ENCODE results near the gene NVL.
A peak's percentile ranks its signal among the peaks of the same experiment; 100 is the strongest.
"Not testable (repeated sequence)": the region's sequence is repeated elsewhere in the genome, so short reads cannot be mapped to it uniquely, and the experiment has no call there.

NVL gene

GRCh38 chr1:224329842-224330753 lies at the start of gene NVL:
Gene NVL, minus strand, starts transcription at chr1:224330172. Its CDS starts 45 bp downstream, at chr1:224330127.
- peak; percentile 78 for DNase-seq (ENCODE audit: low read depth)

GRCh38 chr1:224378855-224379631 lies 49.1 kb upstream of the NVL start:
- DNase-seq (ENCODE audit: low read depth): no peak

GRCh38 chr1:224377676-224378006 lies 47.7 kb upstream of the NVL start:
- peak; percentile 12 for DNase-seq (ENCODE audit: low read depth)

- no peak for DNase-seq (ENCODE audit: low read depth)
Measured at GRCh38 chr1:224375059-224375458, 45.1 kb upstream of the NVL start.

- DNase-seq (ENCODE audit: low read depth): no peak
Measured at GRCh38 chr1:224373008-224373590, 43.1 kb upstream of the NVL start.

- no peak for DNase-seq (ENCODE audit: low read depth)
Measured at GRCh38 chr1:224368409-224368808, 38.4 kb upstream of the NVL start.

GRCh38 chr1:224359207-224359606 lies 29.2 kb upstream of the NVL start:
- DNase-seq (ENCODE audit: low read depth): no peak

- no peak for DNase-seq (ENCODE audit: low read depth)
Measured at GRCh38 chr1:224358237-224358636, 28.3 kb upstream of the NVL start.

- peak; percentile 24 for DNase-seq (ENCODE audit: low read depth)
Measured at GRCh38 chr1:224357626-224358124, 27.7 kb upstream of the NVL start.

GRCh38 chr1:224356685-224357625 lies 27.0 kb upstream of the NVL start, which contains the start of gene CNIH4:
Gene CNIH4, plus strand, starts transcription at chr1:224356879. Its CDS starts 46 bp downstream, at chr1:224356925.
- peak; percentile 94 for DNase-seq (ENCODE audit: low read depth)

GRCh38 chr1:224353975-224354925 lies 24.3 kb upstream of the NVL start:
- DNase-seq (ENCODE audit: low read depth): no peak

GRCh38 chr1:224352436-224353085 lies 22.6 kb upstream of the NVL start:
- not testable (repeated sequence) for DNase-seq (ENCODE audit: low read depth)

- DNase-seq (ENCODE audit: low read depth): not testable (repeated sequence)
Measured at GRCh38 chr1:224349716-224350115, 19.7 kb upstream of the NVL start.

GRCh38 chr1:224348137-224348536 lies 18.2 kb upstream of the NVL start:
- DNase-seq (ENCODE audit: low read depth): no peak

GRCh38 chr1:224343679-224344078 lies 13.7 kb upstream of the NVL start:
- no peak for DNase-seq (ENCODE audit: low read depth)

GRCh38 chr1:224340453-224341384 lies 10.7 kb upstream of the NVL start:
- not testable (repeated sequence) for DNase-seq (ENCODE audit: low read depth)

GRCh38 chr1:224339442-224340033 lies 9.6 kb upstream of the NVL start:
- DNase-seq (ENCODE audit: low read depth): no peak
